Esophagus squamous epithelium (tissue), 5 donors: ENCODE results near the gene MYO18A. TPM values are rescaled to one million over a fixed set of nuclear protein-coding genes. Genes with fewer than 3 reads are reported as not detected.

ENCODE experiments used
- DNase-seq: peaks from one replicate; lab custom pipeline; 2025; lab: John Stamatoyannopoulos, UW
- H3K27ac ChIP-seq, 4 donors: fragments of 200-600 bp; sonication (generic); one replicate each; pipeline ENCODE4 v1.5.1; 2016 to 2019; ENCODE audit warnings: mild to moderate bottlenecking in 1 of 4
- H3K27me3 ChIP-seq, 4 donors: fragments of 200-600 bp; sonication (generic); 1 replicate in 3 of 4; 2 replicates in 1 of 4; pipeline versions ENCODE4 v1.5.1 to v1.6.0; 2017 to 2021; ENCODE audit warnings: antibody characterized with exemption in 1 of 4
- H3K36me3 ChIP-seq, 3 donors: fragments of 200-600 bp; sonication (generic); one replicate each; pipeline ENCODE4 v1.5.1; 2016 to 2019
- H3K4me1 ChIP-seq, 3 donors: fragments of 200-600 bp; sonication (generic); one replicate each; pipeline ENCODE4 v1.5.1; 2017 to 2019
- H3K4me3 ChIP-seq, 4 donors: fragments of 200-600 bp; sonication (generic); 1 replicate in 3 of 4; 2 replicates in 1 of 4; pipeline ENCODE4 v1.5.1; 2016 to 2019; ENCODE audit warnings: mild to moderate bottlenecking in 2 of 4, moderate library complexity in 1 of 4
- H3K9me3 ChIP-seq, 3 donors: fragments of 200-600 bp; sonication (generic); one replicate each; pipeline ENCODE4 v1.5.1; 2016 to 2019
- POLR2A ChIP-seq, 4 donors: fragments of 450-650 bp; IDR thresholded peaks; one replicate each; pipeline ENCODE4 v1.6.1; 2017; ENCODE audit warnings: antibody characterized with exemption in 4 of 4, mild to moderate bottlenecking in 4 of 4, moderate library complexity in 3 of 4
- WGBS, 2 donors: methylation state at CpG; one replicate each; pipeline ENCODE4 v1.1.5; 2018; 5-methylcytosine and 5-hydroxymethylcytosine counted together
- intact Hi-C: fragments of 100-400 bp; cut with DNase I; formaldehyde crosslinking; loops from one replicate; pipeline ENCODE4 v1.15.0; 2022
- total RNA-seq, 4 donors: library from RNA; depleted of rRNA; stranded (reverse); fragments of >200 nt; gene quantifications; one replicate each; pipeline ENCODE4 v1.1.0, GENCODE V29; 2016
- TF ChIP-seq, protein P1 (sequence below), 6 experiments: fragments of 450-650 bp in 4 of 6; fragments of 200-600 bp in 2 of 6; sonication (generic) in 2 of 6; IDR thresholded peaks; one replicate each; pipeline ENCODE4 v1.5.1; 2016 to 2019; ENCODE audit warnings: antibody characterized with exemption in 6 of 6, mild to moderate bottlenecking in 4 of 6, moderate library complexity in 4 of 6
- donor health status: DM: yes; HTN: yes; CAD: no.

Gene MYO18A
- total RNA-seq, 4 donors from 2014 or later: 44.0 to 74.9 (median 68.5) TPM

GRCh38 chr17:29167393-29168078 lies 12.7 kb downstream of the MYO18A start:
- Histone ChIP-seq H3K27me3 (no peaks in the 10 kb centered on the region), H3K36me3 (peaks cover 9 to 65% (median 12%) of the 10 kb centered on the region in 3 donors), H3K4me1 (peaks cover 0 to 42% (median 11%) of the 10 kb centered on the region in 3 donors), H3K9me3 (no peaks in the 10 kb centered on the region), H3K4me3 (no peak overlapping the region), H3K27ac (no peak overlapping the region)
- TF ChIP-seq, protein P1, sequence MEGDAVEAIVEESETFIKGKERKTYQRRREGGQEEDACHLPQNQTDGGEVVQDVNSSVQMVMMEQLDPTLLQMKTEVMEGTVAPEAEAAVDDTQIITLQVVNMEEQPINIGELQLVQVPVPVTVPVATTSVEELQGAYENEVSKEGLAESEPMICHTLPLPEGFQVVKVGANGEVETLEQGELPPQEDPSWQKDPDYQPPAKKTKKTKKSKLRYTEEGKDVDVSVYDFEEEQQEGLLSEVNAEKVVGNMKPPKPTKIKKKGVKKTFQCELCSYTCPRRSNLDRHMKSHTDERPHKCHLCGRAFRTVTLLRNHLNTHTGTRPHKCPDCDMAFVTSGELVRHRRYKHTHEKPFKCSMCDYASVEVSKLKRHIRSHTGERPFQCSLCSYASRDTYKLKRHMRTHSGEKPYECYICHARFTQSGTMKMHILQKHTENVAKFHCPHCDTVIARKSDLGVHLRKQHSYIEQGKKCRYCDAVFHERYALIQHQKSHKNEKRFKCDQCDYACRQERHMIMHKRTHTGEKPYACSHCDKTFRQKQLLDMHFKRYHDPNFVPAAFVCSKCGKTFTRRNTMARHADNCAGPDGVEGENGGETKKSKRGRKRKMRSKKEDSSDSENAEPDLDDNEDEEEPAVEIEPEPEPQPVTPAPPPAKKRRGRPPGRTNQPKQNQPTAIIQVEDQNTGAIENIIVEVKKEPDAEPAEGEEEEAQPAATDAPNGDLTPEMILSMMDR (IDR thresholded peaks at IDR 0.05): no peak
- no peak for TF ChIP-seq POLR2A (IDR thresholded peaks at IDR 0.05)
- intact Hi-C loops: no loop called here
- WGBS, 2 donors: 62 to 70% methylated on average over 4 of the region's 4 CpGs
- no peak for DNase-seq

- no peak overlapping the region for H3K4me3 ChIP-seq
- WGBS, 2 donors: 97 to 98% methylated on average over 15 to 19 of the region's 21 CpGs
- intact Hi-C loops: no loop called here
- peaks cover 9 to 64% (median 12%) of the 10 kb centered on the region in 3 donors for H3K36me3 ChIP-seq
- TF ChIP-seq, protein P1 (IDR thresholded peaks at IDR 0.05): no peak
- no peak for TF ChIP-seq POLR2A (IDR thresholded peaks at IDR 0.05)
- H3K9me3 ChIP-seq: no peaks in the 10 kb centered on the region
- no peaks in the 10 kb centered on the region for H3K27me3 ChIP-seq
- H3K4me1 ChIP-seq: peaks cover 0 to 44% (median 11%) of the 10 kb centered on the region in 3 donors
- no peak for DNase-seq
- no peak overlapping the region for H3K27ac ChIP-seq
Observed at GRCh38 chr17:29166507-29166887, 13.7 kb downstream of the MYO18A start.

- DNase-seq: no peak
- no peaks in the 10 kb centered on the region for H3K9me3 ChIP-seq
- no peak overlapping the region for H3K27ac ChIP-seq
- WGBS, 2 donors: 100% methylated on average over 7 to 8 of the region's 32 CpGs
- no peak overlapping the region for H3K4me3 ChIP-seq
- no peak for TF ChIP-seq POLR2A (IDR thresholded peaks at IDR 0.05)
- TF ChIP-seq, protein P1 (IDR thresholded peaks at IDR 0.05): no peak
- intact Hi-C loops: no loop called here
- peaks cover 9 to 65% (median 12%) of the 10 kb centered on the region in 3 donors for H3K36me3 ChIP-seq
- peaks cover 0 to 44% (median 11%) of the 10 kb centered on the region in 3 donors for H3K4me1 ChIP-seq
- H3K27me3 ChIP-seq: no peaks in the 10 kb centered on the region
Observed at GRCh38 chr17:29165800-29166506, 14.2 kb downstream of the MYO18A start.

GRCh38 chr17:29165261-29165660 lies 14.9 kb downstream of the MYO18A start:
- no peak for DNase-seq
- no peaks in the 10 kb centered on the region for H3K9me3 ChIP-seq
- no peaks in the 10 kb centered on the region for H3K27me3 ChIP-seq
- no peak overlapping the region for H3K4me3 ChIP-seq
- no peak for TF ChIP-seq POLR2A (IDR thresholded peaks at IDR 0.05)
- TF ChIP-seq, protein P1 (IDR thresholded peaks at IDR 0.05): no peak
- WGBS, 2 donors: 85 to 93% methylated on average over 2 to 3 of the region's 3 CpGs
- intact Hi-C loops: no loop called here
- H3K4me1 ChIP-seq: peaks cover 0 to 44% (median 11%) of the 10 kb centered on the region in 3 donors
- peaks cover 9 to 70% (median 12%) of the 10 kb centered on the region in 3 donors for H3K36me3 ChIP-seq
- H3K27ac ChIP-seq: no peak overlapping the region

GRCh38 chr17:29163563-29163962 lies 16.6 kb downstream of the MYO18A start:
- Histone ChIP-seq H3K36me3 (peaks cover 9 to 58% (median 12%) of the 10 kb centered on the region in 3 donors), H3K27me3 (no peaks in the 10 kb centered on the region), H3K4me3 (no peak overlapping the region), H3K27ac (no peak overlapping the region), H3K9me3 (no peaks in the 10 kb centered on the region), H3K4me1 (peaks cover 14 to 51% (median 22%) of the 10 kb centered on the region in 3 donors)
- intact Hi-C loops: no loop called here
- no peak for DNase-seq
- TF ChIP-seq POLR2A (IDR thresholded peaks at IDR 0.05): no peak
- TF ChIP-seq, protein P1 (IDR thresholded peaks at IDR 0.05): no peak
- WGBS, 2 donors: 48 to 59% methylated on average over 3 of the region's 3 CpGs
